Lung (tissue), 12 donors: Measurements from ENCODE around the gene C2CD4D. TPM values are rescaled to one million over a fixed set of nuclear protein-coding genes. Genes with fewer than 3 reads are reported as not detected.
"Not testable (repeated sequence)": the region's sequence is repeated elsewhere in the genome, so short reads cannot be mapped to it uniquely, and the experiment has no call there.

Source experiments
- ATAC-seq: fragments of 200-7000 bp; cut with Tn5 transposase; one replicate; pipeline ENCODE4 v1.9.1; 2020; ENCODE audit warnings: moderate number of reproducible peaks; ENCODE audit not compliant: insufficient read depth, low FRiP score
- DNase-seq, 3 donors: peaks; one replicate each; pipeline ENCODE4 v3.0.0-alpha.2; 2013 to 2017
- H3K27ac ChIP-seq, 2 donors: one replicate each; pipeline ENCODE4 v1.5.1; 2013; ENCODE audit warnings: mild to moderate bottlenecking in 2 of 2, moderate library complexity in 2 of 2, control low read depth in 1 of 2, inconsistent platforms in 1 of 2, low read depth in 1 of 2, low read length in 1 of 2
- H3K27me3 ChIP-seq, 3 donors: one replicate each; pipeline ENCODE4 v1.5.1; 2013; ENCODE audit warnings: low read length in 2 of 3; ENCODE audit not compliant: control insufficient read depth in 3 of 3, insufficient read depth in 3 of 3
- H3K36me3 ChIP-seq, 4 donors: one replicate each; pipeline ENCODE4 v1.5.1; 2013; ENCODE audit warnings: low read length in 4 of 4, mild to moderate bottlenecking in 1 of 4, moderate library complexity in 1 of 4; ENCODE audit not compliant: control insufficient read depth in 4 of 4, insufficient read depth in 4 of 4
- H3K4me1 ChIP-seq, 5 donors: one replicate each; pipeline ENCODE4 v1.5.1; 2013; ENCODE audit warnings: low read length in 5 of 5, mild to moderate bottlenecking in 2 of 5, moderate library complexity in 1 of 5; ENCODE audit not compliant: control insufficient read depth in 5 of 5, insufficient read depth in 5 of 5
- H3K4me3 ChIP-seq: one replicate; pipeline ENCODE4 v1.5.1; 2013; ENCODE audit warnings: mild to moderate bottlenecking, control low read depth, moderate library complexity
- H3K9ac ChIP-seq, 2 donors: one replicate each; pipeline ENCODE4 v1.5.1; 2013; ENCODE audit warnings: low read length in 2 of 2, control low read depth in 1 of 2; ENCODE audit not compliant: insufficient read depth in 1 of 2
- H3K9me3 ChIP-seq, 4 donors: one replicate each; pipeline ENCODE4 v1.5.1; 2013; ENCODE audit warnings: low read length in 3 of 4, mild to moderate bottlenecking in 1 of 4, moderate library complexity in 1 of 4; ENCODE audit not compliant: control insufficient read depth in 4 of 4, insufficient read depth in 3 of 4
- CTCF ChIP-seq: IDR thresholded peaks from 2 replicates; pipeline ENCODE4 v1.5.1; 2012; ENCODE audit warnings: mild to moderate bottlenecking; ENCODE audit errors: control extremely low read depth, extremely low read depth
- WGBS, 2 donors: extraction: QIAGEN DNeasy Blood & Tissue Kit; methylation state at CpG; one replicate each; pipeline ENCODE4 v1.1.7; 2013; 5-methylcytosine and 5-hydroxymethylcytosine counted together
- polyA plus RNA-seq, 2 donors: library from polyadenylated mRNA; stranded (reverse); fragments of 200-250 nt; gene quantifications; one replicate each; pipeline ENCODE4 v1.2.1, GENCODE V29; 2013
- total RNA-seq, 2 donors: library from RNA; depleted of rRNA in 1 of 2; stranded (reverse); fragments of >200 nt in 1 of 2; gene quantifications; one replicate each; pipeline ENCODE4 v1.2.1, GENCODE V29; 2014 to 2021
- donor health status: control.
- donor health status: control.
- donor health status: Bipolar disorder and iron deficiency.
- donor health status: healthy.
- donor health status: DM: yes; HTN: yes; CAD: no.

The C2CD4D gene
- total and polyA plus RNA-seq, 4 donors, result 0.10 to 0.40 (median 0.19) TPM; not detected in 1

- no peaks in the 10 kb centered on the region for H3K9me3 ChIP-seq
- DNase-seq, result no peak
- H3K27ac ChIP-seq, result no peak overlapping the region
These were observed 18.6 kb upstream of the C2CD4D start for GRCh38 chr1:151858030-151858746.

GRCh38 chr1:151855933-151856332 is 16.3 kb upstream of the C2CD4D start:
- no peak for TF ChIP-seq CTCF
- Histone ChIP-seq H3K36me3 (no peaks in the 10 kb centered on the region), H3K4me1 (peaks cover 0 to 23% (median 0%) of the 10 kb centered on the region in 5 donors), H3K4me3 (no peak overlapping the region), H3K27me3 (no peaks in the 10 kb centered on the region), H3K9ac (no peak overlapping the region), H3K9me3 (no peaks in the 10 kb centered on the region), H3K27ac (no peak overlapping the region)
- 51 to 70% methylated on average over 4 of the region's 4 CpGs for WGBS, 2 donors
- DNase-seq (peak in 1 of 3 donors; percentile 4), ATAC-seq (no peak)

More at GRCh38 chr1:151858030-151858746, 18.6 kb upstream of the C2CD4D start:
- Histone ChIP-seq H3K4me1 (peaks cover 0 to 23% (median 0%) of the 10 kb centered on the region in 5 donors), H3K4me3 (no peak overlapping the region), H3K9ac (no peak overlapping the region), H3K27me3 (peaks cover 0 to 4% (median 0%) of the 10 kb centered on the region in 3 donors), H3K36me3 (no peaks in the 10 kb centered on the region)
- WGBS, 2 donors, result 65 to 69% methylated on average over 3 of the region's 3 CpGs
- TF ChIP-seq CTCF, result no peak
- no peak for ATAC-seq

GRCh38 chr1:151855516-151855915 is 15.9 kb upstream of the C2CD4D start:
- not testable (repeated sequence) for H3K27me3 ChIP-seq, H3K36me3 ChIP-seq, H3K9ac ChIP-seq, H3K4me3 ChIP-seq, ATAC-seq, H3K9me3 ChIP-seq, H3K27ac ChIP-seq
- WGBS, 2 donors, result 82 to 88% methylated on average over 8 of the region's 8 CpGs
- peak in 1 of 3 donors; percentile 9 for DNase-seq
- peaks cover 0 to 23% (median 0%) of the 10 kb centered on the region in 5 donors for H3K4me1 ChIP-seq

- ATAC-seq, result no peak
- 81 to 96% methylated on average over 7 of the region's 7 CpGs for WGBS, 2 donors
- DNase-seq, result no peak
These were observed 15.0 kb upstream of the C2CD4D start for GRCh38 chr1:151854658-151855057.

More at GRCh38 chr1:151854658-151855057, 15.0 kb upstream of the C2CD4D start:
- Histone ChIP-seq H3K36me3 (no peaks in the 10 kb centered on the region), H3K4me1 (peaks cover 0 to 25% (median 2%) of the 10 kb centered on the region in 5 donors), H3K9me3 (no peaks in the 10 kb centered on the region), H3K27ac (no peak overlapping the region), H3K4me3 (no peak overlapping the region), H3K9ac (no peak overlapping the region), H3K27me3 (no peaks in the 10 kb centered on the region)
- TF ChIP-seq CTCF, result no peak
